GM21576 (cell line): ENCODE measurements around the gene PRIMPOL.

Source experiments
- ATAC-seq: cut with Tn5 transposase; IDR thresholded peaks from one replicate; pipeline ENCODE4 v1.9.1; 2021; ENCODE audit warnings: mild to moderate bottlenecking, moderate library complexity; ENCODE audit not compliant: unreplicated experiment

PRIMPOL gene

GRCh38 chr4:184666670-184667069 lies 17.1 kb downstream of the PRIMPOL start:
- no peak for ATAC-seq

DNA sequence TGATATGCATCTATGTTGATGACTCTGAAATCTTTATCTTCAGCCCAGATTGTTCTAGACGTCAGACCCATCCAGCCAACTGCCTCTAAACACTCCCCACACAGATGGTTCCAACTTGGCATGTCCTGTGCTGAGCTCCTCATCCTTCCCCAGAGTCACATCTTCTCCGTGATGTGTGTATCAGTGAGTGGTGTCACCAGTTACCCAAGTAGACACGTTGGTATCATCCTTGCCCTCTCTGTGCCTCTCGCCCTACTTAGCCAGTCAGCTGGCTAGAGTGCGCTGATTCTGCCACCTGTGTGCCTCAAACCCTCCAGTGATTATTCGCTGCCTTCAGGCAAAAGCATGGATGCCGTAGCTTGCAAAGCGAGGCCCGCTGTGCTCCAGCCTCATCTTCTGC lies 18.6 kb downstream of the PRIMPOL start:
- no peak for ATAC-seq

- no peak for ATAC-seq
Observed at GRCh38 chr4:184668511-184669114, 19.1 kb downstream of the PRIMPOL start.

- no peak for ATAC-seq
Observed at GRCh38 chr4:184669251-184669650, 19.7 kb downstream of the PRIMPOL start.

GRCh38 chr4:184671101-184671500 lies 21.6 kb downstream of the PRIMPOL start:
- ATAC-seq = no peak

- no peak for ATAC-seq
Observed at GRCh38 chr4:184672741-184673140, 23.2 kb downstream of the PRIMPOL start.

- ATAC-seq = no peak
Observed at GRCh38 chr4:184674011-184674410, 24.5 kb downstream of the PRIMPOL start.

DNA sequence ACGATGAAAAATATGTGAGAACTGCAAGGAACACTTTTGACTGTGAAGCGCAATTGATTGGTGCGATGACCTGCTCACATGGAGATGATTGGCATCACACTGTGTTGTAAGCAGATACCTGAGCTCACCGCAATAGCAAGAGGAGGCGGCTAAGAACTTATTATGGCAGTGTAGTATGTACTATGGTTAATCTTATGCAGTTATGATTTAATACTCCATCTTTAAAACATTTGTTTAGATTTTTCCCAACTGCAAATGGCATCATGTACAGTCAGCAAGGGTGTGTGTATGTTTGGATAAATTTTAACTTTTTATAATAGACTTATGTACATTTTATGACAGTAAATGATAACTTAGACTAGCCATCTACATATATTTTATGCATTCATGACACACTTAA lies 25.5 kb downstream of the PRIMPOL start:
- no peak for ATAC-seq

- ATAC-seq = no peak
Observed at GRCh38 chr4:184675821-184676492, 26.4 kb downstream of the PRIMPOL start.

DNA sequence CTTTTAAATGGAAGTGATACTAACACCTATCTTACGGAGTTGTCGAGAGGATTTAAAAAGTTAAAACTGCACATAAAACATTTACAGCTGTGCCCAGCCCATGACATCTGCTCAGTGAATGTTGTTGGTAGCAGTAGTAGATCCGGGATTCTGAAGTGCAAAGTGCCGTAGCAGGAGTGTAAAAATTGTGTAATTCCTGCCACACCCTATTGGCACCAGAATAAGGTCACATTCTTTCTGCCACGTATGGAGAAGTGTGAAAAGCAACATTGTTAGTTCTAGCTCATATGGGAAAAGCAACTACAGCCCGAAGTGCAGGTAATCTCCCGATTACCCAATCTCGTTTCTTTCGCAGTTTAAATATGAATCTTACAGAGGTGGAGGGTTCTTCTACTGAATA lies 31.2 kb downstream of the PRIMPOL start:
- ATAC-seq = no peak

GRCh38 chr4:184681916-184682315 lies 32.4 kb downstream of the PRIMPOL start:
- no peak for ATAC-seq

GRCh38 chr4:184684491-184685189 lies 35.1 kb downstream of the PRIMPOL start:
- no peak for ATAC-seq

DNA sequence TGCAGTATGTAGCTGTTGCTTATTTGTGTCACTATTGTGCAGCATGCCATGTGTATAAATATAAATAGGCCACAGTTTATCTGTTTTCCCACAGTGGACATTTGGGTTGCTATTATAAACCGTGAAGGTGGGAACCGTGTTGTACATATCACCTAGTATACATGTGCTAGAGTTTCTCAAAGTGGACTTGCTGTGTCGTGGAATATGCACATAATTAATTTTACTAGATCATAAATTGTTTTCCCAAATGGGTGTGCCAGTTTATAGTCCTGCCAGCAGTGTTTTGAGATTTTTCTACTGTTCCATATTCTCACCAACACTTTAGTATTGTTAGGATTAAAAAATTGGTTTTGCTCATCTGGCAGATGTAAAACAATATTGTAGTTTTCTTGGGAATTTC lies 38.5 kb downstream of the PRIMPOL start:
- no peak for ATAC-seq

GRCh38 chr4:184688447-184688846 lies 38.9 kb downstream of the PRIMPOL start:
- no peak for ATAC-seq

- ATAC-seq = no peak
Observed at GRCh38 chr4:184689681-184690080, 40.1 kb downstream of the PRIMPOL start.

DNA sequence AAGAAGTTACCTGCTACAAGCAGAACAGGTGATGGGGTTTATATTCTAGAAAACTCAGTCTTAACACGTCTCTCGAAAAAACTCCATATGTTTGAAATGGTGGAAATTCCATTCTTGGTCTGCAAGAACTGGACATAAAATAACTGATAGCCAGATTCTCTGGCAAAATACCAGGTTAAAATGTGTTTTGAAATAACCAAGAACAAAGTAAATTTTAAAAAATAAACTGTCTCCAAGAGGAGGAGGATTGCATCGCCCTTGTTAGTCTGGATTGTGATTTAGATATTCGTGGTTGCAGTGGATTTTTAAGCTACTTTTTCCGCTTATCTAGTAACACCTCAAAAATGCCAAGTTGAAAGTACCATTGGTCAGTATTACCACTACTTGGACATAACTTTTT lies 43.5 kb downstream of the PRIMPOL start:
- no peak for ATAC-seq

GRCh38 chr4:184694412-184694956 lies 44.9 kb downstream of the PRIMPOL start:
- no peak for ATAC-seq

DNA sequence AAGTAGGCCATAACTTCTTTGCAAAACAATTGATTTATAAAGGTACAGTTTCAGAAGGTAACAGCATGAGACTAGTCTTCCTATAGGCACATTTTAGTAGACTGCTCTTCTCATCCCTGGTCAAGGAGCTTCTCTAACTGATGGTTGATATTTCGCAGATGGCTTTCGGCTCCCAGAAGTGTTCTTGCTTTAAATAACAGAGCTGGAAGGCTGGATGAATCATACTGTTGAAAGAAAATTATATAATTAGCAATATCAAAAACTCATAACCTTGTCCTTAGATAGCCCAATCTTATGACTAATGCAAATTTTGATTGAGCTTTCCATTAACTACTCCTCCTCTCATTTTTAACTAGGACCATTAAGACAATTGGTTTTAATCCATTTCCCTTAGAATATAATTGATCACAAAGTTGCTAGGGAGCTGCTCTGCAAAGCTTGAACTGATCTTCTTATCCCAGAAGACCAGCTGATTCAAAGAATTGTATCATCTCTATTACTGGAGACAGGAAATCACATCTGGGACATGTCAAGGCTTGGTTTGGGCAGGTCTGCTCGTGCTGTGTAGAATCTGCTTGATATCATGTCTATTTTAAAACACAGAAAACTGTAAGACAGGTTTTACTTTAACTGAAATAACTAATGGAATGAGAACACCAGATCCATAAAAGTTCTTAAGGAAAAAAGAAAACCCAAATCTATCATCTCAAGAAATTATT lies 45.8 kb downstream of the PRIMPOL start:
- ATAC-seq = no peak

DNA sequence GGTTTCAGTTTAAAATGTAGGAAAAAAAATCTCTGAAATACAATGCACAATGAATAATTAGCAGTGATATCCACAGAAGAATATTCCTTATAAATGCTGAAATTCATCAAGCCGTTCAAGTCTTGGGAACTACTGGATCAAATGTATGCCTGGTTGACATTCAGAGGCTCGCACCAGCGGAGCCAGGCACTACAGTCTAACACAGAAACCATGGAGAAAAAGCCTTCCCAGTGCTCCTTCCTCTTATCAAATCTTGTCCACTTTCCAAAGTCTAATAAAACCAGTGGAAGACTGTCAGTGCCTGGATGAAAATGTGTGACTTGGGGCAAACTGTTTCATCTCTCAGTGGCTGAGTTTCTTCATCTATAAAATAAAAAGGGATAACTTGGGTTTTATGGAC lies 48.4 kb downstream of the PRIMPOL start:
- ATAC-seq = no peak

GRCh38 chr4:184699941-184700340 lies 50.4 kb downstream of the PRIMPOL start:
- ATAC-seq = no peak

DNA sequence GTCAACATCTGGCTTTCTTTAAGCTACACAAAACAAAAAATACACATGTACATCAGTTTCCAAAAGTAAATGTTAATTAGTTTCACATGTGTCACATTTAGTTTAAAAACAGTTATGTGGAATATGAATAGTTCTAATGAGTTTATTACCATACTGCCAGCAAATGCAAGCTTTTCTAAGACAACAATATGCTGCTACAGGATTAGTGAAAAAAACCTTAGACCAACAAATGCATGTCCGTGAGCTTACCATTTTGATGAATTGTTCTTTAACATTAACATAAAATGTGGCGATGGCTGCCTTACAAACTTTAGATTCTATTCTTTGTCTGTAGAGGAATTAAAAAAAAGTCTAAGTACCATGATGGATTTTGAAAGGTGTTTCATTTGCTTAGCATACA lies 52.6 kb downstream of the PRIMPOL start:
- ATAC-seq = no peak
